Type B pancreatic cell (in vitro differentiated cells): ENCODE data around the gene SERPINB12. TPM values are rescaled to one million over a fixed set of nuclear protein-coding genes. Genes with fewer than 3 reads are reported as not detected.

Experiments
- DNase-seq: peaks from one replicate; pipeline ENCODE4 v3.0.0; 2021; ENCODE audit warnings: mixed read lengths; ENCODE audit not compliant: unreplicated experiment; ENCODE audit errors: extremely low spot score
- H3K27ac Mint-ChIP-seq: 2 replicates; pipeline ENCODE4 v1.8.0; 2021; ENCODE audit warnings: mild to moderate bottlenecking, mixed read lengths
- H3K27me3 Mint-ChIP-seq: 2 replicates; pipeline ENCODE4 v1.8.0; 2021; ENCODE audit warnings: mixed read lengths
- H3K36me3 Mint-ChIP-seq: 2 replicates; pipeline ENCODE4 v1.8.0; 2021; ENCODE audit warnings: mixed read lengths
- H3K4me1 Mint-ChIP-seq: one replicate; pipeline ENCODE4 v1.8.0; 2021; ENCODE audit warnings: mixed read lengths; ENCODE audit not compliant: unreplicated experiment
- H3K4me3 Mint-ChIP-seq: 2 replicates; pipeline ENCODE4 v1.8.0; 2021; ENCODE audit warnings: mild to moderate bottlenecking, mixed read lengths
- H3K9me3 Mint-ChIP-seq: 2 replicates; pipeline ENCODE4 v1.8.0; 2021; ENCODE audit warnings: mixed read lengths
- CTCF ChIP-seq: fragments of 200-600 bp; sonication (generic); conservative IDR thresholded peaks from 2 replicates; pipeline ENCODE4 v1.5.0; 2021; ENCODE audit warnings: antibody characterized with exemption, mild to moderate bottlenecking
- long read RNA-seq: library from polyadenylated mRNA; unstranded; transcript quantifications from one replicate; pipeline ENCODE4 v2.0.0, GENCODE V29; 2020
- total RNA-seq: library from RNA; stranded (reverse); gene quantifications from 2 replicates; pipeline ENCODE4 v1.2.1, GENCODE V29; 2021; ENCODE audit warnings: low replicate concordance

SERPINB12 gene
- total RNA-seq = 15.5 and 22.3 TPM in 2 replicates
- long read RNA-seq, partial matches to known transcripts = 3 of 59 reads
- long read RNA-seq, other reads (novel, unspliced or antisense) = 53 of 59 reads

- H3K27me3 Mint-ChIP-seq = no peaks in the 10 kb centered on the region
- H3K4me3 Mint-ChIP-seq = no peak within 1 kb of the TSS
- no peak for TF ChIP-seq CTCF
- H3K27ac Mint-ChIP-seq = peak within 1 kb of the TSS; percentile 22
- peaks cover 16% of the 10 kb centered on the region for H3K4me1 Mint-ChIP-seq
- DNase-seq = no peak
- H3K36me3 Mint-ChIP-seq = no peaks in the 10 kb centered on the region
- H3K9me3 Mint-ChIP-seq = peaks cover 6% of the 10 kb centered on the region
These were observed at the start of gene SERPINB12 for GRCh38 chr18:63542069-63542468. Gene SERPINB12 (plus strand): TSS chr18:63542369. CDS start chr18:63556160, 13,791 bp downstream.

DNA sequence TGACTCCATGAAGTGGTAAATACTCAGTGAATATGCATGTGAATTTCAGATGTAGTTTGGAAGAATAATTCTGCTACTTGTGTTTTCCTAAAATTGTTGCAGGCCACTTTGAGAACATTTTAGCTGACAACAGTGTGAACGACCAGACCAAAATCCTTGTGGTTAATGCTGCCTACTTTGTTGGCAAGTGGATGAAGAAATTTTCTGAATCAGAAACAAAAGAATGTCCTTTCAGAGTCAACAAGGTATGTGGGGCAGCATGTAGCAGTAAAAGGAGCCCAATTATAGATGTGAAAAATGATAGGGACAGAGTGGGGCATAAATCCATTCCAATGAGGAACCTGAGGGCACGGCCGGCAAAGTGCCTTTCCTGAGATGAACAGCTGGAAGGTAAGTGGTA, 49.3 kb upstream of the SERPINB12 start:
- Mint-ChIP-seq H3K36me3 (no peaks in the 10 kb centered on the region), H3K4me3 (no peak overlapping the region), H3K9me3 (no peaks in the 10 kb centered on the region), H3K27ac (no peak overlapping the region), H3K4me1 (no peaks in the 10 kb centered on the region), H3K27me3 (no peaks in the 10 kb centered on the region)
- TF ChIP-seq CTCF = no peak
- DNase-seq = no peak

- DNase-seq = no peak
- Mint-ChIP-seq H3K36me3 (no peaks in the 10 kb centered on the region), H3K27me3 (no peaks in the 10 kb centered on the region), H3K4me3 (no peak overlapping the region), H3K4me1 (no peaks in the 10 kb centered on the region), H3K27ac (no peak overlapping the region), H3K9me3 (no peaks in the 10 kb centered on the region)
- TF ChIP-seq CTCF = no peak
These were observed 46.5 kb upstream of the SERPINB12 start for GRCh38 chr18:63495675-63496074.

GRCh38 chr18:63505566-63506335, 36.4 kb upstream of the SERPINB12 start:
- Mint-ChIP-seq H3K4me3 (no peak overlapping the region), H3K9me3 (no peaks in the 10 kb centered on the region), H3K4me1 (peaks cover 5% of the 10 kb centered on the region), H3K27me3 (no peaks in the 10 kb centered on the region), H3K36me3 (no peaks in the 10 kb centered on the region), H3K27ac (no peak overlapping the region)
- DNase-seq = no peak
- TF ChIP-seq CTCF = peak; percentile 67

DNA sequence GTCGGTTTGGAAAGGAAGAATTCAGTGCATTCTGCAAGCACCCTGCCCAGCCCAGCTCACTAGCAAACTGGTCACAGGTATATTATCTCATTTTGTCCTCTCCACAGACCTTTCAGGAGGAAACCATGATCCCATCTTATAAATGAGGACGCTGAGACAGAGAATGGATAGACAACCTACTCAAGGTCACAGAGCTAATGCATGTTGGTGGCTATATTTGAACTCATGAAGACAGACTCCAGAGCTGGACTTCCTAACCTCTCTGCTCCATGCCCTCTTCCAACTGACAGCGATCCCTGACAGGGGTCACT, 35.9 kb upstream of the SERPINB12 start:
- H3K36me3 Mint-ChIP-seq = no peaks in the 10 kb centered on the region
- H3K9me3 Mint-ChIP-seq = peaks cover under 1% of the 10 kb centered on the region
- no peak overlapping the region for H3K27ac Mint-ChIP-seq
- no peak for DNase-seq
- H3K4me1 Mint-ChIP-seq = peaks cover 5% of the 10 kb centered on the region
- H3K4me3 Mint-ChIP-seq = no peak overlapping the region
- no peaks in the 10 kb centered on the region for H3K27me3 Mint-ChIP-seq
- peak; percentile 6 for TF ChIP-seq CTCF
